ENCODE results near the gene TK2.
A peak's percentile ranks its signal among the peaks of the same experiment; 100 is the strongest.
"Not testable (repeated sequence)": the region's sequence is repeated elsewhere in the genome, so short reads cannot be mapped to it uniquely, and the experiment has no call there.

The TK2 gene

GRCh38 chr16:66549284-66550131, at the start of gene TK2:
TK2 (minus strand) TSS chr16:66550122; CDS start chr16:66550061, 61 bp downstream.
- peak; percentile 63 for DNase-seq (ENCODE audit: low read depth)

- DNase-seq (ENCODE audit: low read depth) = no peak
These were observed 48.2 kb upstream of the TK2 start for GRCh38 chr16:66598111-66598510.

GRCh38 chr16:66596986-66597848, 47.3 kb upstream of the TK2 start:
- DNase-seq (ENCODE audit: low read depth) = no peak

DNA sequence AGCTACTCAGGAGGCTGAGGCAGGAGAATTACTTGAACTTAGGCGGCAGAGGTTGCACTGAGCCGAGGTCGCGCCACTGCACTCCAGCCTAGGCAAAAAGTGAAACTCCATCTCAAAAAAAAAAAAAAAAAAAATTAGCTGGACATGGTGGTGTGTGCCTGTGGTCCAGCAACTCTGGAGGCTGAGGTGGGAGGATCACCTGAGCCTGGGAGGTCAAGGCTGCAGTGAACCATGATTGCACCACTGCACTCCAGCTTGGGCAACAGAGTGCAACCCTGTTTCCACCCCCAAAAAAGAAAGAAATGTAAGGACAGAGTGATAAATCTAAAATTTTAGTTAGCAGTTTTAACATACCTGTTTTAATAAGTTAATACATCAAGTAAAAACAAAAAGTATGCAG, 46.6 kb upstream of the TK2 start:
- DNase-seq (ENCODE audit: low read depth) = not testable (repeated sequence)

DNA sequence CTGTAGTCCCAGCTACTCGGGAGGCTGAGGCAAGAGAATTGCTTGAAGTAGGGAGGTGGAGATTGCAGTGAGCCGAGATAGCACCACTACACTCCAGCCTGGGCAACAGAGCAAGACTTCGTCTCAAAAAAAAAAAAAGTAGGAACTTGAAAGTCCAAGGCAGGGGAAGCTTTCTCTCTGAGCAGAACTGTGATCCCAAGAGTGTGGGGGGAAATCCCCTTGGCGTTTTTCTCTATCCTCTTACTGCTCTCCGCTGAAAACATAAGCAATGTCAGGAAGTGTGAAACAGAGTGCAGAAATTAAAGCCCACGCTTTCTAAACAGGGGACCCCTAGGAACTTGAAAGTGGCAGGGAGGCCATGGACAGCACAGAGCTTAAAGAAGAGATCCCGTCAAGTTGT, 44.8 kb upstream of the TK2 start:
- DNase-seq (ENCODE audit: low read depth) = no peak

GRCh38 chr16:66592814-66593213, 42.9 kb upstream of the TK2 start:
- DNase-seq (ENCODE audit: low read depth) = no peak

DNA sequence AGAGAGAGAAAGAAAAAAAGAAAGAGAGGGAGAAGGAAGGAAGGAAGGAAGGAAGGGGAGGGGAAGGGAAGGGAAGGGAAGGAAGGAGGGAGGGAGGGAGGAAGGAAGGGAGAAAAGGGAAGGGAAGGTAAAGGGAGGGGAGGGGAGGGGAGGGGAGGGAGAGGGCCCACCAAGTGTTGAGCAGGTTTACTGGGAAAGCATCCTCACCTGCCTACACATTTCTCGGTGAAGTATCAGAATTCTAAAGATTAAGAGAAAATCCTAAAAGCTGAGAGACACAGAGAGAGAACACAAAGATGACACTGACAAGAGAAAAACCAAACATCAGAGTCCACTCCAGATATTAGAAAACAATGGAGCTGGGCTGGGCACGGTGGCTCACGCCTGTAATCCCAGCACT, 42.3 kb upstream of the TK2 start:
- no peak for DNase-seq (ENCODE audit: low read depth)

- DNase-seq (ENCODE audit: low read depth) = no peak
These were observed 41.1 kb upstream of the TK2 start for GRCh38 chr16:66591018-66591417.

DNA sequence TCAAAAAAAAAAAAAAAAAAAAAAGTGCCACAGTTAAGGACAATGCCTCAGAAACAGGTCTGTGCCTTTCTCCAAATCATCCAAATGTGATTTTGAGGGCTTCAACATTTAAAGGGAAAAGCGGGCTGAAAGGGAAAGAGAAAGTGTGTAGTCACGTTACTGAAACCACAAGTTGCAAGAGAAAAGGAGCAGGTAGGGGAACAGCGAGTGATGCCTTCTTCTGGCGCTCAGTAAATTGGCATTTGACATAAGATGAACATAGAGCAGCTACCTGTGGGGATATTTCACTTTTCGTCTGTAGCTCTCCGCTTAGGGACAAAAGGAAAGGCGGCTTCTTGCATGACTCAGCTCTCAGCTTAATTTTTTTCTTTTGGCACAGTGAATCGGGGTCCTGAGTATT, 40.4 kb upstream of the TK2 start:
- no peak for DNase-seq (ENCODE audit: low read depth)

DNA sequence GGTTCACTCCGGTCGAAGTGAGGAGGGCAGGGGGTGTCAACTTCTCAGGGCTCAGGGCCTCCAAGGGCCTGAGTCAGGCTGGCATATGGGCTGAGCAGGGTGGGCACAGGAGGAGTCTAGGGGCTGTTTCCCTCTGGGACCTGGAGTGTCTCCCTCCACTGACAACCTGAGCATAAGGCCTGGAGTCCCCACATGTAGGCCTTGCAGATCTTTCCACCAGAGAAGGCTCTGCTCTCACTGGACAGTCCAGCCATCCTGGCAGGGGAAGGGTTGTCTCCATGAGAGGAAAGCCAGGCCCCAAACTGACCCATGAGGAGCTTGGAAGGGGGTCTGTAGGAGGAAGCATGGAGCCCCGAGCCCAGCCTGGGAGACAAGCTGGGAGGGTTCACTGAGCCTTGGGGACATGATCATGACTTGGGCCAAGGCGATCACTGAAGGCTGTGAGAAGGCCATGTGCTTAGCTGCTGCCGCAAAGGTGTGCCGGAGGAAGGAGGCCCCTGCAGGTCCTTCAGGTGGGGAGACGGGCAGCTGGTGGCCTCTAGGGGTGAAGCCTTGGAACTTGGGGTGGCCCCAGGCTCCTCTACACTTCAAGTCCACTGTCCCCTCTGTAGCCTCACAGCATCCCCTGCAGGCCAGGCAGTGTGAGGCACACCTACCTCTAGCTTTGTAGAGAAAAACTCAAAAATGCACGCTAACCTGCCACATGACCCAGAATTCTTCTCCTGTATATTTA, 39.2 kb upstream of the TK2 start:
- peak; percentile 33 for DNase-seq (ENCODE audit: low read depth)

DNA sequence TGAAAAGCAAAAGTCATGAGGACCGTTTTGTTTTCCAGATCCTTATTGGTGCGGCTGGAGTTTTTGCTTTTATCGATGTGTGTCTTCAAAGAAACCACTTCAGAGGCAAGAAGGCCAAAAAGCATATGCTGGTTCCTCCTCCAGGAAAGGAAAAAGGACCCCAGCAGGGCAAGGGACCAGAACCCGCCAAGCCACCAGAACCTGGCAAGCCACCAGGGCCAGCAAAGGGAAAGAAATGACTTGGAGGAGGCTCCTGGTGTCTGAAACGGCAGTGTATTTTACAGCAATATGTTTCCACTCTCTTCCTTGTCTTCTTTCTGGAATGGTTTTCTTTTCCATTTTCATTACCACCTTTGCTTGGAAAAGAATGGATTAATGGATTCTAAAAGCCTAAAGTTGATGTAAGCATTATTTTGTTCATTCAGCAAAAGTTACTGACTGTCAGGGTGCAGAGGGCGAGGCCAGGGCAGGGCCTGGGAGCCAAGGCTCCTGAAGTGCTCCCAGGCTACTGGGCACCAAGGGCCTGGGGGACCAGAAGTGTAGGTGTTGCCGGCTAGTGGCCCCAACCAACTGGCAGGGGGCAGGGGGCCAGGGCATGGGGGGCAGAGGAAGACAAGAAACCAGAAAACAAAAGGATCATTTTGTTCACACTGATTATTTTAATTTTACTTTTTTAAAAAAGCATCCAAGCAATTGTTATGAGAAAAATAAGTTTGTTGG, 38.1 kb upstream of the TK2 start:
- DNase-seq (ENCODE audit: low read depth) = no peak

- no peak for DNase-seq (ENCODE audit: low read depth)
These were observed 35.7 kb upstream of the TK2 start for GRCh38 chr16:66585481-66586239.

DNA sequence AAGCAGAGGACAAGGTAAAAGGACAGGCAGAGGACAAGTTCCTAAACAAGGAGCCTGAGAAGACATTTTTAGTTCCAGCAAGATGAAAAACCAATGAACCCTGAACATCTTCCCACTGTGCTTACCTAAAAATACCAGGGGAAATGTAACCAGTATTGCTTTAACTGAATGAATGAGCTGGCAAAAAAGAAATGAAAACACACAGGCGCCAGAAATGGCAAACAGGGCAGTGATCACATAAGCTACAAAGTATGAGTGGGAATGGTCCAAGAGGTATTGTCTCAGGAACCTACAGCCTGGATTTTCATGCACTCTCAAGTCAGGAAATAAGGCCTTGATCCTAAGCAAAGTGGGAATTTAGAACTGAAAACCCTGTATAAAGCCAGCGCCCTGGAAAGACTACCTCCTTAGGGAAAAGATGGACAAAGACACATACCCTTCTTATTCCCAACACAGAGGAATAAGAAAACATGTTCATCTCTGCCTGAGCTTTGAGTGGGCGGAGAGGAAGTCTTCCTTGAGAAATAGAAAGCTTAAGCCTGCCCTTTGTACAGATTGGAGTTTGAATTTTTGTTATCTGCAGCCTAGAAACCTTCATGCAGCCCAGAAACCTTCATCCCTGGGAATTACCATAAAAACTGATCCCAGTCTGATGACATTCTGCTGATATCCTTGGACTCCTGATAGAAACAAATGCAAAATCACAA, 31.5 kb upstream of the TK2 start:
- no peak for DNase-seq (ENCODE audit: low read depth)

DNA sequence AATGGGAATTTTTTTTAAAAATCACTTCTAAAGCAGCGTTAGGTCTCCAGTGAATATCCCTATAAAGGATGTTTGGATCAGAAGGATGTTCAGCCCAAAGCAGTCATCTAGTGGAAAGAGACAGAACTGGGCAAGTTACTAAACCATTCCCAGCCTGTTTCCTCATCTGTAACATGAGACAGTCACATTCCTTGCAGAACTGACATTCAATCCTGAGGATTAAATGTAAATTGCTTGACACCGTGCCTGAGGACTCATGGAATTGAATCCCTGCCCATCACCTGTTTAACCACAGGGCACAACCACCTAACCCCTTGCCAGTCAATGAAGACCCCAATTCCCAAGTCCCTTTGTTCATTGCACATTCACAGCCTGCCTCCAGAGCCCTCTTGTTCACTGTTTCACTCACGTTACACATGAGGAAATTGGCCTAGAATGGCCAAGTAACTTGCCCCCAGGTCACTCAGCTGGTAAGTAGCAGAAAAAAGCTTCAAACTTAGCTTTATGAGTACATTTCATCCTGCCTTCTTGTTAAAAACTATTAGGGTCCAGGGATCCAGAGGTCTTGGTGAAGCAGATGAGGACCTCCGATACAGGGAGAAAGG, 30.8 kb upstream of the TK2 start:
- no peak for DNase-seq (ENCODE audit: low read depth)

DNA sequence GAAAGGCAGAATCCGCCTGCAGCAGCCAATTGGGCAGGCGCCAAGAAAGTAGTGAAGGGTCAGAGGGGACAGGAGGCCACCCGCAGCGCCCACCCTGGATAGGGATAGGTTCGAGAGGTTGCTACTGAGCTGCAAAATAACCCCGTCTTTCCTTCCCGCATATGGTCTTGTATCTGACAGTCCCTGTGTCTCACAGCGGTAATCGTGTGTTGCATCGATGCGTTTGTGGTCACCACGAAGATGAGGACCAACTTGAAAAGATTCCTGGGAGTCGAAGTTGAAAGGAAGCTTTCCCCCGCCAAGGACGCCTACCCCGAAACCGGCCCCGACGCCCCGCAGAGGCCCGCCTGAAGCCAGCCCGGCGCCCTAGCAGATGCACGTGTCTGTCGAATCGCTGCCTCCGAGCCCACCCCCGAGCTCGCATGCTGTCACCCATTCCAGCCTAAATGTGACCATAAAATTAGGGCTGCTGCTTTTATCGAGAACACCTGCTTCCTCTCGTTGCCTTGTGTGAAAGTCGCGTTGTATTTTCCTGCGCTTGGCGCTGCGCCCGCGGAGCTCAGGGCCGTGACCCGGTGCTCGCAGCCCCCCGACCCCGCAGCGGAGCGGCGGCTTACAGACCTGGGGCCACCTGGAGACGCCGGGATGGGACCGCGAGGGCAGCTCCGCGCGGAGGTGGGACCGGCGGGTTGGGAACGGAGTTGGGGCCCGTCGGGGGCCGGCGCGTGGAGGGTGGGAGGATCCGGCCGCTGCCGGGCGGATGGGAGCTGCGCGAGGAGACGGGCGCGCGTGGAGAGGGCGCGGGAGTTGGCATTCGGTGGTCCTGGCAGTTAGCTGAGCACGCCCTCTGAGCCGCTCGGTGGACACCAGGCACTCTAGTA, 29.0 kb upstream of the TK2 start, which contains the start of gene CMTM2:
TSS of gene CMTM2 (plus strand) at position 813 of the 881 bp plus-strand sequence. CDS start 145 bp downstream, outside the sequence.
- DNase-seq (ENCODE audit: low read depth) = no peak

- DNase-seq (ENCODE audit: low read depth) = no peak
These were observed 26.4 kb upstream of the TK2 start for GRCh38 chr16:66576296-66576695.

GRCh38 chr16:66575060-66575459, 25.1 kb upstream of the TK2 start:
- no peak for DNase-seq (ENCODE audit: low read depth)

DNA sequence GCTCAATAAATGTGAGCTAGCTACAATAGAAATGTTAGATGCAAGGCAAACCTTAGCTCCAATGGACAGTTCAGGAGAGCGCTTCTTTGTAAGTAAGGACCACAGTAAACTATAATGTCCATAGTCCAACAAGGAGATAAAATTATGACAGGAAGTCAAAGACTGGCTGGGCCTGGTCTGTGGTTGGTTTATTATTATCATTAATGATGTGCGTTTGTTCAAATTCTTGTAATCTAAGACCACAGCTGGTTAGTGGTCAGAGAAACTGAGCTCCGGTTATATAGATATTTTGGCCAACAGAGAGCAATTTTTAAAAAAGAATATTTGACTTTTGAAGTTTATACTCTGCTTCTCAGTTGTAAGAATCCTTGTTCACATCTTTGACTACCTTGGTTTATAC, 24.6 kb upstream of the TK2 start:
- DNase-seq (ENCODE audit: low read depth) = no peak

GRCh38 chr16:66574081-66574480, 24.2 kb upstream of the TK2 start:
- DNase-seq (ENCODE audit: low read depth) = no peak

Data from activated T-cell treated with anti-CD3 and anti-CD28 coated beads for 24 hours (primary cell).